NCI-H82 treated with DMSO at 0.1 percent for 48 hours (cell line): Measurements from ENCODE around the gene CCDC78.

ENCODE experiments used
- DNase-seq: peaks from one replicate; lab custom pipeline; 2025; ENCODE audit not compliant: unreplicated experiment; lab: John Stamatoyannopoulos, UW

CCDC78 gene

DNA sequence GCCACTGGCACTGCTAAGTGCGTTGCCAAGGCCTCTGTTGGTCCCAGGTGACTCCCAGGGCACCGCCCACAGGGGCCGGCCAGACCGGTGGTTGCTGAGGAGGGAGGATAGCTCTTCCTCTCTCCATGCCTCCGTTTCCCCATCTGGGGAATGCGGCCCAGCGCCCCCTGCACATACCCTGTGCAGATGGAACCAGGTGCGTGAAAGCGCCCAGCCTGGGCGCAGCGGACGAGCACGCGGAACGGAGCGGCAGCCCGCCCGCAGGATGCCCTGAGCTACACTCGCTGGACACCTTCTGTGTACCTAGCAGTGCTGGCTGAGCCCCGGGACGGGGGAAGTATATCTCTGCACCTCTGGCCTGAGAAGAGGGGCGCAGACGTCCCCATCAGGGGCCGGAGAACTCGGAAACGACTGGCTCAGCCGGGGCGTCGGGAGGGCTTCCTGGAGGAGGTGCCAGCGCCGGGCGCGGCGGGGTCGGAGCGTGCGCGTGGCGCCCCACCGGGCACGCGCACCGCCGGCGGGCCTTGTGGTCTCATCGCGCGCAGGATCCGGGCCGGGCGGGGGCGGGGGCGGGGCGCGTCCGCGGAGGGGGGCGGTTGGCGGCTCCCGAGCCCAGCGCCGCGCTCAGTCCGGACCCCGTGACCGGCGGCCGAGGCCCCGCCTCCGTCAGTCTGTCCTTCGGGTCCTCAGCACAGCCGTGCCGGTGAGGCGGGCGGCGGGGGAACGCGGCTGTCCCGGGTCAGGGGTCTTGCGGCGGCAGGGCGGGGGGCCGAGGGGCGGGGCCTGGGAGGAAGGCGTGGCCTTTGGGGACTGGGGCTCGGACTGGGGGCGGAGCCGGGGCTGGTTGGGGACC lies at the start of gene CCDC78, which contains the start of gene HAGHL:
Gene CCDC78, minus strand, starts transcription at position 6 of the 853 bp plus-strand sequence. CDS start 76 bp downstream, outside the sequence.
Gene HAGHL, plus strand, starts transcription at position 669 of the 853 bp plus-strand sequence. CDS start 404 bp downstream, outside the sequence.
- peak; percentile 14 for DNase-seq

DNA sequence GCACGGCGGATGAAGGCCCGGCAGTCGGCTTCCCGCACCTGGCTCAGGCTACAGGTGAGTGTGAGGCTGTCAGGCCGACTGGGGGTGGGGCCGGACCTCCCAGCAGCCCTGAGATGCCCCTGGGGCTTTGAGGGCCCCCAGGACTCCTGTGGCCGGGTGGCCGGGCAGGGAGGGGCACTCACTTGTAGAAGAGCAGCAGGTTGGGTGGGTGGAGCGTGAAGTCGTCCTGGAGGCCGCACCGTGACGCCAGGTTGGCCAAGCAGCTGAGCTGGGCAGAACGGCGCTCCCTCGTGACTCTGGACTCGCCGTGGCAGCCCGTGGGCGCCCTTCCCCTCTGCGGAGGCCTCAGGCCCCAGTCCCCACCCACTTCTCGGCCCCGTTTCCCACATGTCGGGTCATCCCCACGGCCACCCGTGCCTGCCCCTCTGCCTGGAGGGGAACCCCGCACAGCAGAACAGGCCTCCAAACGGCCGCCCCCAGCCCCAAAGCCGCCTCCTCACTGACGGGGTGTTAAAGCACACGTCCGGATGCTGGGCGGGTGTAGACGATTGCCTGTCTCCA lies 49.1 kb upstream of the CCDC78 start:
- no peak for DNase-seq

DNA sequence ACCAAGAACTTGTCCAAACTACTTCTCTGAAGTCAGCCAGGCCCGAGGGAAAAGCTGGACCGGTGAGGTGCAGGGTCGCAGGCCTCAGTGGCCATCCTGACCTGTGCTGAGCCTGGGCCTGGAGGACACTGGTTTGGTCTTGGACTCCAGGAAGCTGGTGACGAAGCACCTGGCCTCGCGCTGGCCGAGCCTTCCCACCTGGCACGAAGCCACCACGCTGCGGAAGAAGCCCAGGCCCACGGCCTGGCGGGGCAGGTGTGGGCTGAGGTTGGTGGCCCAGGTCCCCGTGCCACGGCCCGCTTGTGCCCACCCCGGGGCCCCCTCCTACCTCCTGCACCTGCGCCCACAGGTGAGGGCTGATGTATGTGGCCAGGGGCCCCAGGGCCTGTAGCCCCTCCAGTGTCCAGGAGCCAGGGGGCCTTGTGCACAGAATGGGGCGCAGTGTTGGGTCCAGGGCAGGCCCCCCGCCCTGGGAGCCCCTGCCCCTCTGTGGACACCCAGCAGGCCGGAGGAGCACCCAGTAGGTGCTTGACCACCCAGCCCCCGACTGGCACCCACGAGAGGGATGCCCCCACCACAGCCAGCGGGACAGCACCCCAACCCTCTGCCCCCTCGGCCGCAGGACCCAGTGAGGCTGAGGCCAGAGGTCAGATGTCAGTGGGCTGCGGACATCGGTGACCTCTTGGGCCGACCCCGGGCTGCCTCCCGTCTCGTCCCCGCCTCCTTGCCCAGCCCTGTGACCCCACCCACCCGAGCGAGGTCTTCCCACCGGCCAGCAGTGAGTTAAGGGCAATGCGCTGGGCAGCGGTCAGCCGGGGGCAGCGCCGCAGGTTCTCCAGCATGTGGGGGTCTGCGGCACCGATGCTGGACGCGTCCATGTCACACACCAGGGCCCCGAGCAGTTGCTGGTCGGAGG lies 48.1 kb upstream of the CCDC78 start:
- DNase-seq = no peak

DNA sequence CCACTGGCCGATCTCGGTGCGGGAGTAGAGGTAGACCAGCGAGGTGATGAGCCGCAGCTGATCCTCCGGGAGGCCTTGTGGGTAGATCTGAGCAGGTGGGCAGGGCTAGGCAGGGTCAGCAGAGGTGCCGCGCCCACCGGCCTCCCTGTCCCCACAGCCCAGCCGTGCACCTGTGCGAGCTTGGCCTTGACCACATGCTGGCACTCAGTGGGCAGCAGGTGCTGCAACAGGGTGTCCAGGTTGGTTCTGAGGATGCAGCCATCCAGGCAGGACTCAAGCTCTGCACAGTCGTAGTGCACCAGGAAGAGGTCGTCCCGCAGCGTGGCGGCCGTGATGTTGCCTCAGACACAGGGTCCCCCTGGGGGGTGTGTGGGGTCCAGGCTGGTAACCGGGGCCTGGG lies 46.7 kb upstream of the CCDC78 start:
- no peak for DNase-seq

DNA sequence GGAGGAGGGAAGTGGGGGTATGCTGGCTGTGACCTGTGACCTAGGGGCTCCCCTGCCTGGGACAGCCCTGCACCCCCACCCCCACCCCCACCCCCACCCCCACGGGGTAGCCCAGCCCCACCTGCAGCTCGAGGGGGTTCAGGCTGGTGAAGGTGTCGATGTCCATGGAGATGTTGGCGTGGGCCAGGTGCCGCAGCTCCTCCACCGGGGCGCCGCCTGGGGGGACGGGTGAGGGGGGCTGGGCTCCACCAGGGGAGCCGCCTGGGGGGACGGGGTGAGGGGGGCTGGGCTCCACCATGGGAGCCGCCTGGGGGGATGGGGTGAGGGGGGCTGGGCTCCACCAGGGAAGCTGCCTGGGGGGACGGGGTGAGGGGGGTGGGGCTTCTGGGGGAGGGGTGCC lies 44.2 kb upstream of the CCDC78 start:
- DNase-seq = no peak

DNA sequence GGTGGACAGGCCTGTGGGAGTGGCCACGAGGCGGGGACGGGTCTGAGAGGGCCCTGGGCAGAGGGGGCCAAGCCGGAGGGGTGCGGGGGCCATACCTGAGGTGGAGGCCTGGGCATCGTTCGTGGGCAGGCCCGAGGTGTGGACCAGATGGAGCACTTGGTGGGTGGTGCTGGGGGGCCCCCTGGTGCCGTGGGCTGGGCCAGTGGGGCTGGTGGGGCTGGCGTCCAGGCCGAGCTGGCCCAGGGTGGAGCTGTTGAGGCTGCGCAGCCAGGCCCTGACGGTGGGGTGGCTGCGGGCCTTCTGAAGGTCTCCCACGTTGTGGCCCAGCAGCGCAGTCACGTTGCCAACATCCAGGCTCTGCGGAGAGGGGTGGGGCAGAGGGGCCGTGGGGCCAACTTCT lies 43.7 kb upstream of the CCDC78 start:
- DNase-seq = no peak

DNA sequence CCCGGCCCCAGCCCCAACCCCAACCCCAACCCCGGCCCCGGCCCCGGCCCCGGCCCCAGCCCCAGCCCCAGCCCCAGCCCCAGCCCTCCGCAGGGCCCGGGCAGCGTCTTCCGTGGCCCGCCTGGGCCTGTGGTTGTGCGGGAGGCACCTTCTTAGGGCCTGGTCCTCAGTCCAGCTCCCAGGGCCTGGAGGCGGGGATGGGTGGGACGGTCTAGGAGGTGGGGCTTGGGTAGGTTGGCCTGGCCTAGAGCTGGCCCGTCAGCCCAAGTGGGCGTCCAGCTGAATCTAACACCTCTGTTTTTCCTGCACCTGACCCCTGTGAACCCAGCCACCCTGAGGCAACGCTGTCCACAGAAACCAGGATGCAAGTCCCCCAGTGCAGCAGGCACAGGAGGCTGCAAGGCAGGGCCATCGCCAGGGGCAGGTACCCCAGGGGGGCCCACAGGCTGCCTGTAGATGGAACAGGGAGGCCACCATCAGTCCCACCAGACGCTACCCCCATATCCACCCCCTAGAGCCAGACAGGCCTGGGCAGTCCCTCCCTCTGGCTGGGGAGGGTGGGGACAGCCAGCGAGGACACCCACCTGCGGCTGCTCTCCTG lies 43.0 kb upstream of the CCDC78 start:
- DNase-seq = no peak

DNA sequence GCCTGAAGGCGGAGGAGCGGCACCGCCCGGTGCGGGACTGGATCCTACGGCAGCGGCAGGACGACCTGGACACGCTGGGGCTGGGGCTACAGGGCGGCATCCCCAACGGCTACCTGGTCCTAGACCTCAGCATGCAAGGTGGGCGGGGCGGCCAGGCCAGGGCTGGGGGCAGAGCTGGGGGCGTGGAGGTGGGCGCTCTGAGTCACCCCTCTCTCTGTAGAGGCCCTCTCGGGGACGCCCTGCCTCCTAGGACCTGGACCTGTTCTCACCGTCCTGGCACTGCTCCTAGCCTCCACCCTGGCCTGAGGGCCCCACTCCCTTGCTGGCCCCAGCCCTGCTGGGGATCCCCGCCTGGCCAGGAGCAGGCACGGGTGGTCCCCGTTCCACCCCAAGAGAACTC lies 42.2 kb upstream of the CCDC78 start:
- DNase-seq = no peak

DNA sequence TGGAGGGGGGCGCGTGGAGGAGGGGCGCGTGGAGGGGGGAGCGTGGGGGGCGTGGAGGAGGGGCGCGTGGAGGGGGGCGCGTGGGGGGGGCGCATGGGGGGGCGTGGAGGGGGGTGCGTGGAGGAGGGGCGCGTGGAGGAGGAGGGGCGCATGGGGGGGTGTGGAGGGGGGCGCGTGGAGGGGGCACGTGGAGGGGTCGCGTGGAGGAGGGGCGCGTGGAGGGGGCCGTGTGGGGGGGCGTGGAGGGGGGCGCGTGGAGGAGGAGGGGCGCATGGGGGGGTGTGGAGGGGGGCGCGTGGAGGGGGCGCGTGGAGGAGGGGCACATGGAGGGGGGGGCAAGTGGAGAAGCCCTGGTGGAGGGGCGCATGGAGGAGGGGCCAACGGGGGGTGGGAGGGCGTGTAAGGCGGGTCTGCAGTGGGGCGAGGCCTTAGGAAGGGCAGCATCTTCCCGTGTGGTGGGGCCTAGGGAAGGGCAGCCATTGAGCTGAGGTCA lies 41.5 kb upstream of the CCDC78 start:
- DNase-seq = no peak

DNA sequence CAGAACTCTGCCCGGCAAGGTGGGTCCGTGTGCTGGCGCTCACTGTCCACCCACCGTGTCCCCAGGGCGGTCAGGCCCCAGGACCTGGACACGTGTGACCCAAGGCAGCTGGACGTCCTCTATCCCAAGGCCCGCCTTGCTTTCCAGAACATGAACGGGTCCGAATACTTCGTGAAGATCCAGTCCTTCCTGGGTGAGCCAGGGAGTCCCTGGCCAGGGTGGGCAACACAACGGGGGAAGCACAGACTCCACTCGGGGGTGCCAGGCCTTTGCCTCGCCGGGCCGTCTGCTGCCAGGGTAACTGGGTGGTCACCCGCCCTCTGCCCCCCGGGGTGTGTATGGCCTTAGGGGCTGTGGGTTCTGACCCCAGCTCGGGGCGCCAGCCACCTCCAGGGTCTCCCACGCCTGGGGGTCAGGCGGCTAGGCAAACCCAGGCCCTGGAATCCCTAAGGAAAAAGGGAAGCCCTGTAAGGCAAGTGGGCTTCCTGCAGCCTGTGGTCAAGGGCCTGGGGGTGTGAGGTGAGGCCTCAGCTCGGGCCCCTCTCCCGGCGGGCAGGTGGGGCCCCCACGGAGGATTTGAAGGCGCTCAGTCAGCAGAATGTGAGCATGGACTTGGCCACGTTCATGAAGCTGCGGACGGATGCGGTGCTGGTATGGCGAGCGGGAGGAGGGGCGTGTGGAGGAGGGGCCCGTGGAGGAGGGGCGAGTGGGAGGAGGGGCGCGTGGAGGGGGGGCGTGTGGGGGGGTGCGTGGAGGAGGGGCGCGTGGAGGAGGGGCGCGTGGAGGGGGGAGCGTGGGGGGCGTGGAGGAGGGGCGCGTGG lies 40.8 kb upstream of the CCDC78 start:
- DNase-seq = no peak

DNA sequence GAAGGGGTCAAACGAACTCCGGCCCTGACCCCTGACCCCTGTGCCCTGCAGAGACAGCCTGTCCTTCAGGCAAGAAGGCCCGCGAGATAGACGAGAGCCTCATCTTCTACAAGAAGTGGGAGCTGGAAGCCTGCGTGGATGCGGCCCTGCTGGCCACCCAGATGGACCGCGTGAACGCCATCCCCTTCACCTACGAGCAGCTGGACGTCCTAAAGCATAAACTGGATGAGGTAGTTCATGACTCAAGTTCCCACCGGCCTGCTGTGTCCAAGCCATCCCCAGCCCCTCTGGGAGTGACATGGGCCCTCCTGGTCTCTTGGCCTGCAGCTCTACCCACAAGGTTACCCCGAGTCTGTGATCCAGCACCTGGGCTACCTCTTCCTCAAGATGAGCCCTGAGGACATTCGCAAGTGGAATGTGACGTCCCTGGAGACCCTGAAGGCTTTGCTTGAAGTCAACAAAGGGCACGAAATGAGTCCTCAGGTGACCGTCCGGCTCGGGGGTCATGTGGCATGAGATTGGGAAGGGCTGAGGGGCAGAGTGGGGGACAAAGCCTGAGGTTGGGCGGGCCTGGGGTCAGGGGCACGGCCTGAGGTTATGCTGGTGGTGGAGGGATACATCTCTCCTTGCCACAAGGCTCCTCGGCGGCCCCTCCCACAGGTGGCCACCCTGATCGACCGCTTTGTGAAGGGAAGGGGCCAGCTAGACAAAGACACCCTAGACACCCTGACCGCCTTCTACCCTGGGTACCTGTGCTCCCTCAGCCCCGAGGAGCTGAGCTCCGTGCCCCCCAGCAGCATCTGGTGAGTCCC lies 40.0 kb upstream of the CCDC78 start:
- no peak for DNase-seq

DNA sequence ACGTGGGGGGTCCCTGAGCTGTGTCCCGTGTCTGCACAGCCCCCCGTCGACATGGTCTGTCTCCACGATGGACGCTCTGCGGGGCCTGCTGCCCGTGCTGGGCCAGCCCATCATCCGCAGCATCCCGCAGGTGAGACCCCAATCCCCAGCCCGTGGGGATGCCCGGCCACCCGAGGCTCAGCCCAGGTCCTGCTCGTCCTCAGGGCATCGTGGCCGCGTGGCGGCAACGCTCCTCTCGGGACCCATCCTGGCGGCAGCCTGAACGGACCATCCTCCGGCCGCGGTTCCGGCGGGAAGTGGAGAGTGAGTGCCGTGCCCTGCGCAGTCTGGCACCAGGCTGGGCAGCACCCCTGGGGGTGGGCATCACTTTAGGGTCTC lies 39.2 kb upstream of the CCDC78 start:
- no peak for DNase-seq

DNA sequence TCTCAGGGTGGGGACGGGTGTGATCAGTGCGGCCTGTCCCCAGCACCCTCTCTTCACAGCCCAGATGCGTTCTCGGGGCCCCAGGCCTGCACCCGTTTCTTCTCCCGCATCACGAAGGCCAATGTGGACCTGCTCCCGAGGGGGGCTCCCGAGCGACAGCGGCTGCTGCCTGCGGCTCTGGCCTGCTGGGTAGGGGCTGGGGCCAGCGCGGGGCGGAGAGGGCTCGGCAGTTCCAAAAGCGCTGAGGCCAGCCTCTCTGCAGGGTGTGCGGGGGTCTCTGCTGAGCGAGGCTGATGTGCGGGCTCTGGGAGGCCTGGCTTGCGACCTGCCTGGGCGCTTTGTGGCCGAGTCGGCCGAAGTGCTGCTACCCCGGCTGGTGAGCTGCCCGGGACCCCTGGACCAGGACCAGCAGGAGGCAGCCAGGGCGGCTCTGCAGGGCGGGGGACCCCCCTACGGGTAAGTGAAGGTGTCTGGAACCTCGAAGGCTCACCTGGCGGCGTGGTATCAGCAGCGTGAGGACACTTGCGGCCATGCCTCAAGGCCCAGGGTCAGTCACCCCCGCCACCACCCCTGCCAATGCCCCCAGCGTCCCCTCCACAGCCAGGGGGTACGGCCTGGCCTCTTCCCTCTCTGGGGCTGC lies 38.7 kb upstream of the CCDC78 start:
- no peak for DNase-seq

DNA sequence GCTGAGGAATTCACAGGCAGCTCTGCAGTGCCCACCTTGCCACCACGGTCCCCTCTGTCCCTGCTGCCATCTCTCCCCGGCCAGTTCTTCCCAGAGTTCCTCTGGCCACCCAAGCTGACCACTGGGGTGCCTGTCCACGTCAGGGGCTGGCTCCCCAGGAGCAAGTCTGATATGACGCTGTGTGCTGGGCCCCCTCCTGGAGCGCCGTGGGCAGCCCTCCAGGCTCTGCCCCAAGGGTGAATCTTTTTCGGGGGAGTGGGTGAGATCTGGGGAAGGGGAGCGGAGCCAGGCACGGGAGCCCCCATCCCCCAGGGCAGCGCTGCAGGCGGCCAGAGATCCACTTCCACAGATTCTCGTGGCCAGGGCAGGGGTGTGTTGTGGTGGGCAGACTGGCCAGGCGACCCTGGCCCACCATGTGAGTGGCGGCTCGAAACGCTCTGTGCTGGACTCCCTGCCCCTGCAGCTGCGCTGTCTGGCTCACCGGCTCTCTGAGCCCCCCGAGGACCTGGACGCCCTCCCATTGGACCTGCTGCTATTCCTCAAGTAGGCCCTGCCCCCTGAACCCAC lies 38.0 kb upstream of the CCDC78 start:
- DNase-seq = no peak

DNA sequence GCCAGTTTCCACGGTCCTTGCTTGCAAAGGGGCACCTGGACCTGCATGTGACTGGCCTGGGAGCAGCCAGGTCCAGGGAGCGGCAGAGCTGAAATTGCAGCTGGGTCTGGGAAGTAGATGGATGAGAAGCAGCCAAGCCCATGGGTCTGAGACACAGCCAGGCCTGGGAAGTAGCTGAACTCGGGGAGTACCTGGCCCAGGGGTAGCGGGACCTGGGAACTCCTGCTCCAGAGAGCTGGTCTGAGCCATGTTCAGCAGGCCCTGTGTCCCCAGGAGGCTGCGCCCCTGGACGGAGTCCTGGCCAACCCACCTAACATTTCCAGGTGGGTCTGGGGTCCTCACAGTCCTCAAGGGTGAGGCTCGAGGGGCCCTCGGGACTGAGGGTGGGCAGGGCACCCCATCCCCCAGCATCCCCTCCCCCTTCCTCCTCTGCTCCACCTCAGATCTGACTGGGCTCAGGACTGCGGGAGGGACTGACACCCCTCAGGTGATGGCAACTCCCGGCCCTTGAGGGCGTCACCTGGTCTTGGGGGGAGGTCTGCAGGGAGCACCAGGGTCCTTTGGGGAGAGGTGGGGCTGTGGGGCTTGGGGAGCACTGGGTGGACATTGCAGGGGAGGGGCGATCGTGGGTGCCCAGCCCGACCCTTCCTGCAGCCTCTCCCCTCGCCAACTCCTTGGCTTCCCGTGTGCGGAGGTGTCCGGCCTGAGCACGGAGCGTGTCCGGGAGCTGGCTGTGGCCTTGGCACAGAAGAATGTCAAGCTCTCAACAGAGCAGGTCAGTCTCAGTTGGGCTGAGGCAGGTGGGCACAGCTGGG lies 37.3 kb upstream of the CCDC78 start:
- no peak for DNase-seq

DNA sequence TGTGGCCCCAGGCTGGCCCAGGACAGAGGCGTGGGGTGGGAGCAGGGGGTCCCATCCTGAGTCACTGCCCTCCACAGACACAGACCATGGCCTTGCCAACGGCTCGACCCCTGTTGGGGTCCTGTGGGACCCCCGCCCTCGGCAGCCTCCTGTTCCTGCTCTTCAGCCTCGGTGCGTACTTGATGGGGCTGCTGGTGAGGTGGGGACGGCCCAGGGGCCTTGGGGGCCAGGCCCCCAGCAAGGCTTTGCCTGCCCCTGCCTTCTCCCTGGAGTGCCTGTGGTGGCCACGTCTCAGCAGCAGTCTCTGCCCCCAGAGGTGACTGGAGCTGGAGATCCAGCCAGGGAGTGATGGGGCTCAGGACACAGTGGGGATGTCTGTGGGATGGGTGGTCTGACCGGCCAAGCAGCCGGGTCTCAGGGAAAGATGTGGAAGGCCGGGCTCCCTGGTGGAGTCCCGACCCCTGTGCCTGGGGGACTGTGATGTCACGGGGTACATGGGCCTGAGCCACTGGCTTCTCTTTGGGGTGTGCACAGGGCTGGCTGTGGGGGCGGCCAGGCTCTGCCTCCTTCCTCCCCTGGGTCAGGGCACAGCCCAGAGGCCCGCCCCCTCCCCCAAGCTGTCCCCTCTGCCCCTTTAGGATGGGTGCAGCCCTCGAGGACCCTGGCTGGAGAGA lies 36.5 kb upstream of the CCDC78 start:
- DNase-seq = no peak
